Motor neuron (in vitro differentiated cells): ENCODE measurements around the gene TREML1. TPM values are rescaled to one million over a fixed set of nuclear protein-coding genes. Genes with fewer than 3 reads are reported as not detected.
"Not testable (repeated sequence)": the region's sequence is repeated elsewhere in the genome, so short reads cannot be mapped to it uniquely, and the experiment has no call there.

Experiments used
- ATAC-seq, 8 experiments: fragments of 200-7000 bp; cut with Tn5 transposase; replicated peaks in 6 of 8; 2 replicates each; pipeline ENCODE4 v1.8.0; 2021; ENCODE audit warnings: mild to moderate bottlenecking in 8 of 8, moderate library complexity in 8 of 8
- H3K27ac ChIP-seq, 2 donors: fragments of 250-450 bp; sonication (Bioruptor Pico); 2 replicates each; pipeline ENCODE4 v1.9.0; 2021; ENCODE audit warnings: antibody characterized with exemption in 2 of 2, mild to moderate bottlenecking in 2 of 2, moderate library complexity in 1 of 2
- H3K4me1 ChIP-seq, 2 donors: fragments of 250-450 bp; sonication (Bioruptor Pico); replicated peaks in 1 of 2; 2 replicates each; pipeline ENCODE4 v1.6.1; 2021; ENCODE audit warnings: antibody characterized with exemption in 2 of 2, mild to moderate bottlenecking in 2 of 2, moderate library complexity in 1 of 2
- H3K4me3 ChIP-seq, 5 donors: fragments of 250-450 bp; sonication (Bioruptor Pico); 2 replicates each; pipeline ENCODE4 v1.9.0; 2021; ENCODE audit warnings: antibody characterized with exemption in 5 of 5, mild to moderate bottlenecking in 5 of 5, moderate library complexity in 4 of 5
- WGBS, 10 experiments: fragments of 450-650 bp; shearing (Covaris generic); methylation state at CpG; one replicate each; pipeline ENCODE4 v1.0.0; 2022; 5-methylcytosine and 5-hydroxymethylcytosine counted together
- in situ Hi-C, 9 experiments: fragments of 400-800 bp; cut with MboI; loops; one replicate each; pipeline ENCODE4 v1.15.0; 2021; ENCODE audit warnings: low sequenced_read_pairs in 9 of 9, low pct_unique_long_range_greater_than_20kb in 2 of 9; ENCODE audit not compliant: unreplicated experiment in 9 of 9
- total RNA-seq, 8 experiments: library from RNA; unstranded; fragments of 300-600 nt; gene quantifications; 2 replicates each; pipeline versions ENCODE4 v1.2.3 to v1.2.4, GENCODE V29; 2022

TREML1 gene
- total RNA-seq, 8 experiments from 2014 or later, result 0.36 TPM; not detected in 7

GRCh38 chr6:41189046-41189445 lies 34.9 kb upstream of the TREML1 start:
- in situ Hi-C loops, H3K4me3 ChIP-seq, H3K27ac ChIP-seq, H3K4me1 ChIP-seq: not testable (repeated sequence)
- peak in 3 of 8 experiments; percentile 29 to 52 (median 40) for ATAC-seq

- Histone ChIP-seq H3K27ac (no peak overlapping the region), H3K4me1 (no peaks in the 10 kb centered on the region), H3K4me3 (no peak overlapping the region)
- no peak for ATAC-seq
- in situ Hi-C loops, result no loop called here
- WGBS, 10 experiments, result 31 to 84% (median 71%) methylated on average over 3 to 6 of the region's 8 CpGs; no CpG with 5 or more reads in 6 of the 10 experiments
Observed at GRCh38 chr6:41187924-41188886, 34.1 kb upstream of the TREML1 start.

GRCh38 chr6:41186031-41186562 lies 31.9 kb upstream of the TREML1 start:
- WGBS, 10 experiments, result 0 to 100% (median 62%) methylated on average over 1 to 10 of the region's 10 CpGs; no CpG with 5 or more reads in 4 of the 10 experiments
- Histone ChIP-seq H3K27ac (no peak overlapping the region), H3K4me1 (no peaks in the 10 kb centered on the region), H3K4me3 (no peak overlapping the region)
- ATAC-seq, result no peak
- in situ Hi-C loops, result no loop called here

- in situ Hi-C loops, result no loop called here
- WGBS, 10 experiments, result 31 to 85% (median 62%) methylated on average over 3 to 7 of the region's 7 CpGs; no CpG with 5 or more reads in 4 of the 10 experiments
- Histone ChIP-seq H3K4me1 (no peaks in the 10 kb centered on the region), H3K27ac (no peak overlapping the region), H3K4me3 (no peak overlapping the region)
- ATAC-seq, result no peak
Observed at GRCh38 chr6:41184761-41185160, 30.6 kb upstream of the TREML1 start.

- Histone ChIP-seq H3K4me1 (no peaks in the 10 kb centered on the region), H3K27ac (no peak overlapping the region), H3K4me3 (no peak overlapping the region)
- 0 to 100% (median 79%) methylated on average over 1 to 4 of the region's 4 CpGs; no CpG with 5 or more reads in 1 of the 10 experiments for WGBS, 10 experiments
- in situ Hi-C loops, result no loop called here
- peak in 3 of 8 experiments; percentile 76 to 96 (median 79) for ATAC-seq
Observed at GRCh38 chr6:41182069-41183034, 28.2 kb upstream of the TREML1 start.

- ATAC-seq, result no peak
- in situ Hi-C loops, result no loop called here
- H3K4me1 ChIP-seq, result no peaks in the 10 kb centered on the region
- H3K27ac ChIP-seq, result no peak overlapping the region
- H3K4me3 ChIP-seq, result no peak overlapping the region
- no CpG with 5 or more reads among the region's 1 CpG for whole genome bisulfite sequencing, 10 experiments
Observed at GRCh38 chr6:41181566-41181965, 27.4 kb upstream of the TREML1 start.

- peak in 3 of 8 experiments; percentile 58 to 77 (median 66) for ATAC-seq
- in situ Hi-C loops, result no loop called here
- 0 to 88% (median 50%) methylated on average over 1 to 3 of the region's 4 CpGs; no CpG with 5 or more reads in 3 of the 10 experiments for WGBS, 10 experiments
- H3K27ac ChIP-seq, result no peak overlapping the region
- H3K4me1 ChIP-seq, result no peaks in the 10 kb centered on the region
- H3K4me3 ChIP-seq, result no peak overlapping the region
Observed at GRCh38 chr6:41179163-41179562, 25.0 kb upstream of the TREML1 start.

GRCh38 chr6:41177695-41178094 lies 23.5 kb upstream of the TREML1 start:
- in situ Hi-C loops, result no loop called here
- no peaks in the 10 kb centered on the region for H3K4me1 ChIP-seq
- no peak for ATAC-seq
- no peak overlapping the region for H3K27ac ChIP-seq
- WGBS, 10 experiments, result 45 to 100% (median 75%) methylated on average over 1 to 2 of the region's 2 CpGs; no CpG with 5 or more reads in 3 of the 10 experiments
- no peak overlapping the region for H3K4me3 ChIP-seq

GRCh38 chr6:41177287-41177686 lies 23.1 kb upstream of the TREML1 start:
- ATAC-seq, result no peak
- Histone ChIP-seq H3K4me1 (no peaks in the 10 kb centered on the region), H3K4me3 (no peak overlapping the region), H3K27ac (no peak overlapping the region)
- WGBS, 10 experiments, result 8 to 100% (median 56%) methylated on average over 1 to 3 of the region's 3 CpGs; no CpG with 5 or more reads in 2 of the 10 experiments
- in situ Hi-C loops, result no loop called here

- H3K4me1 ChIP-seq, result no peaks in the 10 kb centered on the region
Observed at GRCh38 chr6:41176189-41176588, 22.0 kb upstream of the TREML1 start.

GRCh38 chr6:41175084-41175483 lies 20.9 kb upstream of the TREML1 start:
- no peaks in the 10 kb centered on the region for H3K4me1 ChIP-seq
- H3K27ac ChIP-seq, result no peak overlapping the region
- H3K4me3 ChIP-seq, result no peak overlapping the region
- no peak for ATAC-seq
- in situ Hi-C loops, result no loop called here
- 43 to 100% (median 100%) methylated on average over 1 of the region's 1 CpG; no CpG with 5 or more reads in 6 of the 10 experiments for WGBS, 10 experiments

More at GRCh38 chr6:41176189-41176588, 22.0 kb upstream of the TREML1 start:
- 65 to 95% (median 92%) methylated on average over 2 to 12 of the region's 12 CpGs; no CpG with 5 or more reads in 3 of the 10 experiments for WGBS, 10 experiments
- no peak overlapping the region for H3K27ac ChIP-seq
- ATAC-seq, result no peak
- in situ Hi-C loops, result no loop called here
- H3K4me3 ChIP-seq, result no peak overlapping the region

GRCh38 chr6:41174610-41175009 lies 20.5 kb upstream of the TREML1 start:
- no peak for ATAC-seq
- Histone ChIP-seq H3K4me1 (no peaks in the 10 kb centered on the region), H3K4me3 (no peak overlapping the region), H3K27ac (no peak overlapping the region)
- 0 to 94% (median 54%) methylated on average over 1 to 2 of the region's 2 CpGs; no CpG with 5 or more reads in 4 of the 10 experiments for WGBS, 10 experiments
- in situ Hi-C loops, result no loop called here
